Measurements from ENCODE around the gene PLCH1. TPM values are rescaled to one million over a fixed set of nuclear protein-coding genes. Genes with fewer than 3 reads are reported as not detected.

PLCH1 gene
- total RNA-seq, 6 experiments from 2014 or later: 0.07 to 0.25 (median 0.17) TPM

DNA sequence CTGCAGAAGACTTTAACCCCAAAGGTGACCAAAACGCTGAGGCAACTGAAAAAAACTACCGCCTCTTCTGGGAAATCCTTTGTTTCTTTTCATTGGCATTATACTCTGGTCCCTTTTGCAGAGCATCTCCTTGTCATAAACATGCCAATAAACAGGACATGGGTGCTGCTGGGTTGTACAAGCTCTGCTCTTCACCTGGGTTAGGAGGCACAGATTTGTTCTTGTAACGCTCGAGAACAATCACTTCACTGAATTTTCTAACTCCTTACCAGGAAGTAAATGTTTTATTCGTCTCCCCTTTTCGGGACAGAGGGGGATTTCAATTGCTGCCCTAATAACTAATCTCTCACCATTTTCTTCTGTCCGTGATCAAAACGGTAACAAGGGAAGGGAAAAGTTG lies 1.3 kb downstream of the PLCH1 start:
- DNase-seq (no peak), ATAC-seq (peak in 2 of 4 donors; percentile 11 to 17)
- H3K9me3 ChIP-seq: no peaks in the 10 kb centered on the region
- intact Hi-C loops (cut with DNase I): no loop called here
- H3K36me3 ChIP-seq: no peaks in the 10 kb centered on the region
- TF ChIP-seq POLR2A (IDR thresholded peaks at IDR 0.05): no peak
- TF ChIP-seq, protein P1, sequence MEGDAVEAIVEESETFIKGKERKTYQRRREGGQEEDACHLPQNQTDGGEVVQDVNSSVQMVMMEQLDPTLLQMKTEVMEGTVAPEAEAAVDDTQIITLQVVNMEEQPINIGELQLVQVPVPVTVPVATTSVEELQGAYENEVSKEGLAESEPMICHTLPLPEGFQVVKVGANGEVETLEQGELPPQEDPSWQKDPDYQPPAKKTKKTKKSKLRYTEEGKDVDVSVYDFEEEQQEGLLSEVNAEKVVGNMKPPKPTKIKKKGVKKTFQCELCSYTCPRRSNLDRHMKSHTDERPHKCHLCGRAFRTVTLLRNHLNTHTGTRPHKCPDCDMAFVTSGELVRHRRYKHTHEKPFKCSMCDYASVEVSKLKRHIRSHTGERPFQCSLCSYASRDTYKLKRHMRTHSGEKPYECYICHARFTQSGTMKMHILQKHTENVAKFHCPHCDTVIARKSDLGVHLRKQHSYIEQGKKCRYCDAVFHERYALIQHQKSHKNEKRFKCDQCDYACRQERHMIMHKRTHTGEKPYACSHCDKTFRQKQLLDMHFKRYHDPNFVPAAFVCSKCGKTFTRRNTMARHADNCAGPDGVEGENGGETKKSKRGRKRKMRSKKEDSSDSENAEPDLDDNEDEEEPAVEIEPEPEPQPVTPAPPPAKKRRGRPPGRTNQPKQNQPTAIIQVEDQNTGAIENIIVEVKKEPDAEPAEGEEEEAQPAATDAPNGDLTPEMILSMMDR (IDR thresholded peaks at IDR 0.05): no peak
- H3K4me3 ChIP-seq: peak overlapping the region; percentile 54 to 64 (median 64)
- H3K4me1 ChIP-seq: peaks cover 0 to 9% (median 4%) of the 10 kb centered on the region in 4 donors
- WGBS (ENCODE audit: insufficient coverage, low coverage, low lambda C conversion rate, missing lambda C conversion rate): 6% methylated on average over 8 of the region's 8 CpGs
- no peak overlapping the region for H3K27ac ChIP-seq
- H3K27me3 ChIP-seq: no peaks in the 10 kb centered on the region

- ATAC-seq: no peak
- 82% methylated on average over 5 of the region's 5 CpGs for WGBS (ENCODE audit: insufficient coverage, low coverage, low lambda C conversion rate, missing lambda C conversion rate)
- TF ChIP-seq POLR2A (IDR thresholded peaks at IDR 0.05): no peak
- TF ChIP-seq, protein P1 (IDR thresholded peaks at IDR 0.05): no peak
- no peak for DNase-seq
- intact Hi-C loops (cut with DNase I): no loop called here
- Histone ChIP-seq H3K36me3 (no peaks in the 10 kb centered on the region), H3K9me3 (no peaks in the 10 kb centered on the region), H3K4me1 (peaks cover 0 to 13% (median 4%) of the 10 kb centered on the region in 4 donors), H3K27me3 (no peaks in the 10 kb centered on the region), H3K4me3 (no peak overlapping the region), H3K27ac (no peak overlapping the region)
Observed at GRCh38 chr3:155742349-155742965, 2.4 kb downstream of the PLCH1 start.

- ATAC-seq (no peak), DNase-seq (no peak)
- H3K36me3 ChIP-seq: no peaks in the 10 kb centered on the region
- H3K27ac ChIP-seq: no peak overlapping the region
- no peaks in the 10 kb centered on the region for H3K27me3 ChIP-seq
- peaks cover 0 to 13% (median 4%) of the 10 kb centered on the region in 4 donors for H3K4me1 ChIP-seq
- intact Hi-C loops (cut with DNase I): no loop called here
- no peaks in the 10 kb centered on the region for H3K9me3 ChIP-seq
- no peak overlapping the region for H3K4me3 ChIP-seq
- TF ChIP-seq POLR2A (IDR thresholded peaks at IDR 0.05): no peak
- TF ChIP-seq, protein P1 (IDR thresholded peaks at IDR 0.05): no peak
Observed at GRCh38 chr3:155741603-155742002, 3.3 kb downstream of the PLCH1 start.

DNA sequence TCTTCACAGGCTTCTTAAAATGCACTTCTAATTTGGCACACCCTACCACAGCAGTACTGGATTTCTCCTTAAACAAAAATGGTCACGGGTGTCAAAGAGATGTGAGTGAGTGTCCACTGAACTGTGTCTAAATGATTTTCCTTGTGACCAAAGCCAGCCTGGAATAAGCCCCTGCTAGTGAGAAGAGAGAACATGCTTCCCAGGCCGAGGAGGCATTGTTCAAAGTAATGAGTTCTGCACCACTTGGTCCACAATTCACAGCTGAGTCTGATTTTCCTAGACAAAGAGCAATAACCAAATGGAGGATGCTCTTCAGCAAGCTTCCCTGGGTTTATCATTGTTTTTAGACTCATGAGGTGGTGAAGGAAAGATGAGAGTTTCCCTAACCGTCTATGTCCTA lies 3.8 kb downstream of the PLCH1 start:
- H3K9me3 ChIP-seq: no peaks in the 10 kb centered on the region
- H3K27me3 ChIP-seq: no peaks in the 10 kb centered on the region
- no peaks in the 10 kb centered on the region for H3K36me3 ChIP-seq
- WGBS (ENCODE audit: insufficient coverage, low coverage, low lambda C conversion rate, missing lambda C conversion rate): 74% methylated on average over 3 of the region's 3 CpGs
- H3K27ac ChIP-seq: no peak overlapping the region
- no peak for DNase-seq
- peaks cover 0 to 13% (median 4%) of the 10 kb centered on the region in 4 donors for H3K4me1 ChIP-seq
- no peak overlapping the region for H3K4me3 ChIP-seq
- TF ChIP-seq, protein P1 (IDR thresholded peaks at IDR 0.05): no peak
- no peak for TF ChIP-seq POLR2A (IDR thresholded peaks at IDR 0.05)
- intact Hi-C loops (cut with DNase I): no loop called here
- ATAC-seq: no peak

Measured in right lobe of liver (tissue), 6 donors.